G401 (cell line): ENCODE measurements around the gene IFT27. TPM values are rescaled to one million over a fixed set of nuclear protein-coding genes. Genes with fewer than 3 reads are reported as not detected.

Source experiments
- DNase-seq: peaks from one replicate; pipeline ENCODE4 v3.0.0-alpha.2; 2015; ENCODE audit warnings: low spot score
- in situ Hi-C: cut with HindIII; loops from 2 replicates; pipeline ENCODE4 v1.10.0; 2016; ENCODE audit warnings: low sequenced_read_pairs, mixed read lengths
- total RNA-seq: library from RNA; depleted of rRNA; stranded (reverse); fragments of >200 nt; shearing (Covaris generic); gene quantifications from 2 replicates; pipeline ENCODE4 v1.2.3, GENCODE V29; 2014

The IFT27 gene
- total RNA-seq, 1 experiment from 2014 or later, result 30.3 TPM

- in situ Hi-C loops, result no loop called here
Measured at GRCh38 chr22:36753916-36754315, 22.0 kb downstream of the IFT27 start.

GRCh38 chr22:36753120-36753802 is 22.7 kb downstream of the IFT27 start:
- DNase-seq, result no peak
- in situ Hi-C loops, result no loop called here

More at GRCh38 chr22:36753916-36754315, 22.0 kb downstream of the IFT27 start:
- DNase-seq, result no peak

GRCh38 chr22:36746375-36746970 is 29.4 kb downstream of the IFT27 start:
- no peak for DNase-seq
- in situ Hi-C loops, result no loop called here

DNA sequence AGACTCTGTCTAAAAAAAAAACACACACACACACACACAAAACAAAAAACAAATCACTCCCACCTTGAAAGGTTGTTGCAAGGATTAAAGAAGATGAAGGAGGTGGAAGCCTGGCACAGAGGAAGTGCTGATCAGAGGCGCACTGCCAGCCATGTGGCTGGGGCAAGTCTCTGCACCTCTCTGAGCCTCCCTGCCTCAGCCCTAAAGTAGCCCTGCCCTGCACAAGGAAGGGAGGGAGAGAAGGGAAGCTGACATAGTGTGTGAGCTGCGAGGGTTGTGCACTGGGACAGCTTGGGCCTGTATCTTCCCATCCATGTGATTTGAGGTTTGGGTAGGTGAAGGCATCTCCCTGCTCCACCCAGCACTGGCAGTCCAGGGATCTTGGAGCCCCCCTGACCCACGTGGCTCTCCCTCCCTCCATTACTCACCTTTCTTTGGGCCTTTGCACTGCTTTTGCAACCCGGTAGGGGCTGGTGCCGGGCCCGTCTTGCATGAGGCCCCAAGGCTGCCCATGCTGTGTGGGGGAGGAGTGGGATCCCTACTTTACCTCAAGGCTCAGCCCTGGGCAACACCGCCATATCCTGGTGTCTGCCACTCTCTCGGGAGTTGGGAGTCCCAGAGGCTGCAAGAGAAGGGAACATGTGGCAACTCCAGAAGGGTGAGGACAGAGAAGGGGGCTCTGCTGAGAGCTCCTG is 30.5 kb downstream of the IFT27 start:
- in situ Hi-C loops, result no loop called here
- DNase-seq, result no peak

DNA sequence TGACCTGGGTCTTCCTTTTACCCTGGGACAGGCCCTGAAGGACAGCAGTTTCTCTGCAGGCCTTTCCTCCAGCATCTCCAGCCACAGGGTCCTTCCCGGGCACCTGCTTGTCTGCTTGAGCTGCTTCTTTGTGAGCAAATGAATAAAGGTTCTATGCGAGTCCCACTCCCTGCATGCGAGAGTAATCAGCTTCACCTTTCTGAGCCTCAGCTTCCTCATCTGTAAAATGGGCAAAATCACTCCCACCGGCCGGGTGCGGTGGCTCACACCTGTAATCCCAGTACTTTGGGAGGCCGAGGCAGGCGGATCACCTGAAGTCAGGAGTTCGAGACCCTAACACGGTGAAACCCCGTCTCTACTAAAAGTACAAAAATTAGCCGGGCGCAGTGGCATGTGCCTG is 31.1 kb downstream of the IFT27 start:
- in situ Hi-C loops, result no loop called here
- no peak for DNase-seq

- in situ Hi-C loops, result no loop called here
- DNase-seq, result no peak
Measured at GRCh38 chr22:36744413-36744765, 31.5 kb downstream of the IFT27 start.

- no peak for DNase-seq
Measured at GRCh38 chr22:36743591-36744412, 32.1 kb downstream of the IFT27 start.

DNA sequence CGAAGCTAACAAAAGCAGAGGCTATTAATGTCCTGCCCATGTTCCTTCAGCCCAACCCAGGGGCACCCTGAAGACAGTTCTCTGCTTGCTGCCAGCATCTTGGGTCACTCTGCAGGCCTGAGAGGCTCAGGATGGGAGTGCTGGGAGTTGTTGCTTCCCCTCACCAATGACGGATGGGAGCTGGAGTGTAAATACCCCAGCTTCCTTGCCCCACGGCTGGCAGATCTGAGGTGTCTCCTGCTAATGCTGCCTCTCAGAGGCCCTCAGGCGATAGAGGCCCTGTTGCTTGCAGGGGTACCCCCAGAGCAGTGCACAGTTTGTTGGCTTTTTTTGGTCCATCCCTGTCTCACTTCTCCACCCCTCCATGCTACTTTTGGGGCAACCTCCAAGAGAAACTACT is 32.9 kb downstream of the IFT27 start:
- in situ Hi-C loops, result no loop called here
- DNase-seq, result no peak

More at GRCh38 chr22:36743591-36744412, 32.1 kb downstream of the IFT27 start:
- in situ Hi-C loops, result no loop called here

DNA sequence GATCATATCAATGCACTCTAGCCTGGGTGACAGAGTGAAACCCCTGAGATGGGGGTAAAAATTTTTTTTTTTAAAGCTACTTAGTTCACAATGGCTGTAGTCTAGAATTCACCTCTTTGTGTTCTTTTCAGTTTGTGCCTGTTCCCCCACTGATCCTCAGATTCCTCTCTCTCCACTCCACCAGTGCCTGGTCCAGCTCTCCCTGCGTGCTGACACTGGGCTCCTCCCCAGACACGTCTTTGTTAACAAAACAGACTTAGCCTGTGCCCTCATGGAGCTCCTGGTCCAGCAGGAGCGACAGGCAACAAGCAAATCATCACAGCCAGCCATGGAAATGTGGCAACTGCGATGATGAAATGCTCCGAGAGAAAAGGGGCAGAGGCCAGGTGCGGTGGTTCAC is 34.0 kb downstream of the IFT27 start:
- no peak for DNase-seq
- in situ Hi-C loops, result no loop called here

- no peak for DNase-seq
Measured at GRCh38 chr22:36741204-36741793, 34.6 kb downstream of the IFT27 start.

DNA sequence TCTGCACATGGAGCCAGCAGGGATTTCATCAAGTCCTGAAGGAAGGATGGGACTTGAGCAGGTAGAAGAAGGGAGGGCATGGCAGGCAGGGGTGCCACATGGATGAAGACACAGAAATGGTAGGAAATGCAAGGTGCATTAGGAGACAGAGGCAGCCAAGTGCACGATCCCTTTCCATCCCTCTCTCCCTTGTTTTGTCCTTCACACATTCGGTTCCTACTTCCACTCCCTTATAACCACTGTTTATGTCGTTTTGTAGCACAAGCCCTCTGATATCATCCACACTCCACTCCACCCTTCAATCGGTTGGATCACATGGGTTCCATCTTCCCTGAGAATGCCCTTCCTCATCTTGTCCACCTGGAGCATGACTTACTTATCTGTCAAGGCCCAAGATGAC is 35.2 kb downstream of the IFT27 start:
- in situ Hi-C loops, result no loop called here
- no peak for DNase-seq

More at GRCh38 chr22:36741204-36741793, 34.6 kb downstream of the IFT27 start:
- in situ Hi-C loops, result no loop called here

DNA sequence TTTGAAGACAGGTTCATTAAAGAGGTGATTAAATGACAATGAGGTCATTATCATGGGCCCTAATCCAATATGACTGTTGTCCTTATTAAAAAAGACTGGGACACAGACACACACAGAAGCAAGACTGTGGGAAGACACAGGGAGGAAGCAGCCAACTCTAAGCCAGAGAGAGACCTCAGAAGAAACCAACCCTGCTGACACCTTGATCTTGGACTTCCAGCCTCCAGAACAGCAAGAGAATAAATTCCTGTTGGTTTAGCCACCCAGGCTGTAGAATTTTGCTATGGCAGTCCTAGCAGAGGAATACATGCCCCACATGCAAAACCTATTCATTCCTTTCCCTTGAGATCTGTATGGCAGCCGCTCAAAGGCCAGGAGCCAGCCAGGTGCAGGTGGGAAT is 36.7 kb downstream of the IFT27 start:
- in situ Hi-C loops, result no loop called here
- no peak for DNase-seq

DNA sequence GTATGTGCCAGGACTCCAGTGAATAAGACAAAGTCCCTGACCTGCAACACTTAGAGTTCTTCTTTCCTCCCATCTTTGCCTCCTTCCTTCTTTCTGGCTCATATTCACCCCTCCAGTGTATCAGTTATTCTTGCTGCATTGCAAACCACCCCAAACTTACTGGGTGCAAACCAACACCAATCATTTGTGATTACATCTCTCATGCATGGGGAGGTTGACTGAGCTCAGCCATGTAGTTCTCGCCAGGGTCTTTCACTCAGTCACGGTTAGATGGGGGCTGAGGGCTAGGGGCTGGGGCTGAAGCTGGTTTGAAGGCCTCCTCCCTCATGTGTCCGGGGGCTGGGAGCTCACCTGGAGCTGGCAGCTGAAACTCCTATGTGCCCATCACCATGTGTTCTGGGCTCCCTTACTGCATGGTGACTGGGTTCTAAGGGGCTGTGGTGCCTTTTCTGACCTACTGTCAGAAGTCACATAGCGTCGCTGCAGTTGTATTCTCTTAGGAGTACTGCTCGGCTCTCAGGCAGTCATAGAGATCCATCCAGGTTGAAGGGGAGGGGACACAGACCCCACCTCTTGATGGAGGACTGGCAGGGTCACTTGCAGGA is 37.4 kb downstream of the IFT27 start:
- DNase-seq, result no peak
- in situ Hi-C loops, result no loop called here

- no peak for DNase-seq
Measured at GRCh38 chr22:36737776-36738175, 38.1 kb downstream of the IFT27 start.

DNA sequence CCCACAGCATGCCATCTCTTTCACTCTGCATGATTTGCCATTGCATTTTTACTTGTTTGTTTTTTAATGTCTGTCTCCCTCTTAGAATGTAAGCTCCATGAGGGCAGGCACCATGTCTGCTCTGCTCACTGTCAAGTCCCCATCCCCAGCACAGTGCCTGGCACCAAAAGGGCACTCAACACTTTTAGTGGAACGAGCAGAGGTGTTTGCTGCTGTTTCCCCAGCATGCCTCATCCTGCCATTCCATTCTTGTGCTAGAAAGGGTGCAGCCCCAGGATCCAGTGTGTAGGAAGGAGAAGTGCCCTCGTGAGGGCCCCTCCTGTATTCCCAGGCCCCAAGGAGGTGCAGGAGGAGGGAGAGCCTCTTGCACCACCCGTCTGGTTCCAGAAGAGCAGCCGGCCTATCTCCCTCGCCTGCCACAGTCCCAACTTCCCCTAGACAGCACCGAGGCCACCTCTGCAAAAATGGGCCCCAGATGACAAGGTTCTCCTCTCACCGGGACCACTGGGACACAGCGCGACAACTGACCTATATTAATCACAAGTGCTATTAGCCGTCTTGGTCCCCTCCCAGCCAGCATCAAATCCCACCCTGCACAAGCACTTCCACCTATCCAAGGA is 39.1 kb downstream of the IFT27 start:
- DNase-seq, result no peak

More at GRCh38 chr22:36737776-36738175, 38.1 kb downstream of the IFT27 start:
- in situ Hi-C loops, result no loop called here

DNA sequence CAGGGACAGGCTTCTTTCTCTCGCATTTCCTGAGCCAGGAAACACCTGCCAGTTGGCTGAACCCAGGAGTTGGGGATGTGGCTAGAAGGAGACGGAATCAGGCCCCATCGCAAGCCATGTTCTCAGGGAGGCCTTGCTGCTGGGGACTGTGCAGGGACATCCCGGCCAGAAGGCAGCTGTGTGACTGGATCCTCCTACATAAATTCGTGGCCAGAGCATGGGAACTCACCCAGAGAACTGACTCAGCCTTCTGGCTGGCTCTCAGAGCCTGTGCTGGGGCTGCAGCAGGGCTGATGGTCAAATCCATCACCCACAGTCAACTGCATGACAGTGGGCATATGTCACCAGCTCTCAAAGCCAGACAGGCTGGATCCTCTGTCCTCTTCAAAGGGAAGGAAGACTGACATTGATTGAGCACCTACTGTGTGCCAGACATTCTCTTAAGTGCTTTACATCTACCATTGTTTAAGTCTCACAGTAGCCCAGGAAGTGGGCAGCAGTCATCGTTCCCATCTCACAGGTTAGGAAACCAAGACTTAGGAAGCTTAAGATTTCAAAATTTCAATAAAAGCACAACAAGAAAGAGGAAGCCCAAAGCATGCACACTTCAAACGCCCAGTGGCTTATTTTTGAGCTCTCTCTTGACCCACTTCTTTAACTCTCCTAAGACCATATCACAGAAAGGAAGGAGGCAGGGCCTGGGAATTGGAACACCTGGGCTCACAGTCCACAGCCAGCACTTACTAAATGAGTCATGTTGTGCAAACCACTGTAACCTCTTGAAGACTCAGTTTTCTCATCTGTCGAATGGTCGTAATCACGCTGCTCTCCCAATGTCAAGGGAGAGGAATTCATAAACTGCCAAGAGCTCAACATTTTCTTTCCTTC is 41.5 kb downstream of the IFT27 start:
- DNase-seq, result no peak
- in situ Hi-C loops, result no loop called here

More for the DNA sequence above, 39.1 kb downstream of the IFT27 start:
- in situ Hi-C loops, result no loop called here

GRCh38 chr22:36733271-36733670 is 42.6 kb downstream of the IFT27 start:
- no peak for DNase-seq
- in situ Hi-C loops, result no loop called here

- no peak for DNase-seq
- in situ Hi-C loops, result no loop called here
Measured at GRCh38 chr22:36732609-36733008, 43.3 kb downstream of the IFT27 start.
